ENCODE measurements around the gene ZNF154. TPM values are rescaled to one million over a fixed set of nuclear protein-coding genes. Genes with fewer than 3 reads are reported as not detected.

ZNF154 gene
- total RNA-seq, 2 donors from 2014 or later: 2.7 to 5.6 TPM

GRCh38 chr19:57682226-57682766 is 26.7 kb downstream of the ZNF154 start:
- Histone ChIP-seq H3K27ac (no peak overlapping the region), H3K36me3 (no peaks in the 10 kb centered on the region), H3K27me3 (replicated peaks; ENCODE audit: insufficient read depth) (no peaks in the 10 kb centered on the region), H3K9me3 (no peaks in the 10 kb centered on the region), H3K4me3 (peak overlapping the region; percentile 79 to 82), H3K4me1 (replicated peaks) (no peaks in the 10 kb centered on the region)
- intact Hi-C loops (cut with DNase I): no loop called here
- WGBS: 3% methylated on average over 19 of the region's 19 CpGs
- no peak for TF ChIP-seq POLR2AphosphoS5 (IDR thresholded peaks at IDR 0.05)
- TF ChIP-seq CTCF (IDR thresholded peaks at IDR 0.05): no peak
- TF ChIP-seq POLR2A (IDR thresholded peaks at IDR 0.05): no peak
- no peak for DNase-seq (ENCODE audit: low spot score)

GRCh38 chr19:57675881-57676280 is 33.1 kb downstream of the ZNF154 start:
- WGBS: 69% methylated on average over 2 of the region's 2 CpGs
- no peak for DNase-seq (ENCODE audit: low spot score)
- intact Hi-C loops (cut with DNase I): no loop called here
- Histone ChIP-seq H3K4me3 (no peak overlapping the region), H3K36me3 (no peaks in the 10 kb centered on the region), H3K27ac (no peak overlapping the region), H3K27me3 (replicated peaks; ENCODE audit: insufficient read depth) (peaks cover 3% of the 10 kb centered on the region), H3K9me3 (no peaks in the 10 kb centered on the region), H3K4me1 (replicated peaks) (no peaks in the 10 kb centered on the region)
- TF ChIP-seq POLR2AphosphoS5 (IDR thresholded peaks at IDR 0.05) (no peak), POLR2A (IDR thresholded peaks at IDR 0.05) (no peak), CTCF (IDR thresholded peaks at IDR 0.05) (no peak)

- 76% methylated on average over 4 of the region's 4 CpGs for WGBS
- Histone ChIP-seq H3K9me3 (no peaks in the 10 kb centered on the region), H3K4me1 (replicated peaks) (no peaks in the 10 kb centered on the region), H3K4me3 (no peak overlapping the region), H3K36me3 (no peaks in the 10 kb centered on the region), H3K27me3 (replicated peaks; ENCODE audit: insufficient read depth) (peaks cover 3% of the 10 kb centered on the region), H3K27ac (no peak overlapping the region)
- intact Hi-C loops (cut with DNase I): no loop called here
- no peak for DNase-seq (ENCODE audit: low spot score)
- TF ChIP-seq POLR2A (IDR thresholded peaks at IDR 0.05) (no peak), POLR2AphosphoS5 (IDR thresholded peaks at IDR 0.05) (no peak), CTCF (IDR thresholded peaks at IDR 0.05) (no peak)
Observed at GRCh38 chr19:57672466-57672865, 36.5 kb downstream of the ZNF154 start.

GRCh38 chr19:57671124-57671895 is 37.7 kb downstream of the ZNF154 start:
- no peak for DNase-seq (ENCODE audit: low spot score)
- Histone ChIP-seq H3K27me3 (replicated peaks; ENCODE audit: insufficient read depth) (no peaks in the 10 kb centered on the region), H3K4me3 (no peak overlapping the region), H3K4me1 (replicated peaks) (no peaks in the 10 kb centered on the region), H3K9me3 (no peaks in the 10 kb centered on the region), H3K36me3 (no peaks in the 10 kb centered on the region), H3K27ac (no peak overlapping the region)
- intact Hi-C loops (cut with DNase I): no loop called here
- 60% methylated on average over 7 of the region's 7 CpGs for WGBS
- TF ChIP-seq CTCF (IDR thresholded peaks at IDR 0.05) (no peak), POLR2A (IDR thresholded peaks at IDR 0.05) (no peak), POLR2AphosphoS5 (IDR thresholded peaks at IDR 0.05) (no peak)

- whole genome bisulfite sequencing: 90% methylated on average over 2 of the region's 2 CpGs
Observed at GRCh38 chr19:57668635-57669034, 40.4 kb downstream of the ZNF154 start, which contains the start of gene ZSCAN4. Gene ZSCAN4, plus strand, starts transcription at chr19:57668935. Its CDS starts 7,211 bp downstream, at chr19:57676146.

More at GRCh38 chr19:57668635-57669034, 40.4 kb downstream of the ZNF154 start, which contains the start of gene ZSCAN4:
- Histone ChIP-seq H3K9me3 (no peaks in the 10 kb centered on the region), H3K27ac (no peak within 1 kb of the TSS), H3K36me3 (no peaks in the 10 kb centered on the region), H3K27me3 (replicated peaks; ENCODE audit: insufficient read depth) (no peaks in the 10 kb centered on the region), H3K4me1 (replicated peaks) (no peaks in the 10 kb centered on the region), H3K4me3 (no peak within 1 kb of the TSS)
- no peak for TF ChIP-seq POLR2A (IDR thresholded peaks at IDR 0.05)
- TF ChIP-seq POLR2AphosphoS5 (IDR thresholded peaks at IDR 0.05): no peak
- TF ChIP-seq CTCF (IDR thresholded peaks at IDR 0.05): no peak
- no peak for DNase-seq (ENCODE audit: low spot score)
- intact Hi-C loops (cut with DNase I): no loop called here

Data from prostate gland (tissue), 2 donors.